GM13976 (cell line): Measurements from ENCODE around the gene KLRC4.

Experiments used
- DNase-seq: peaks from one replicate; pipeline ENCODE4 v3.0.0; 2012; ENCODE audit warnings: low spot score
- in situ Hi-C: fragments of 300-500 bp; cut with MboI; formaldehyde crosslinking; loops from one replicate; pipeline ENCODE4 v1.12.0; 2022; ENCODE audit warnings: low sequenced_read_pairs, mixed read lengths, inconsistent platforms; ENCODE audit not compliant: unreplicated experiment
- TF ChIP-seq, protein P1 (sequence below): IDR thresholded peaks from 2 replicates; pipeline ENCODE4 v1.5.1; 2012; ENCODE audit warnings: borderline replicate concordance, mild to moderate bottlenecking; ENCODE audit not compliant: insufficient read depth; ENCODE audit errors: extremely low read depth, missing control alignments, control extremely low read depth

KLRC4 gene

DNA sequence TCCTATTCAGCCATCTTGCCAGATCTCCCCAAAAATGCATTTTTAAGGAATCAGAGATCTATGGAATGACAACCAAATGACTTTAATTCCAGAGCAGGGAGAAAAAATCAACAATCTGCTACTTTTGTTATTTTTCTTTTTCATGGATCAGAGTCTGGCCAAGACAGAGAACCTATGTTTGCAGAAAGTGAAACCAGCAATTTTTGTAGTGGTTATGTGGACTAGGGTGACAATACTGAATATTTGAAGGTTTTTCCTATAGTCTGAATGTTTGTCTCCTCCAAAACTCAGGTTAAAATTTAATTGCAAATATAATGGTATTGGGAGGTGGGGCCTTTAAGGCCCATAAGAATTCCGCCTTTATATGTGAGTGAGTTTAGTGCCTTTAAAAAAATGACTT, 50.6 kb downstream of the KLRC4 start:
- in situ Hi-C loops = no loop called here
- no peak for DNase-seq
- TF ChIP-seq, protein P1, sequence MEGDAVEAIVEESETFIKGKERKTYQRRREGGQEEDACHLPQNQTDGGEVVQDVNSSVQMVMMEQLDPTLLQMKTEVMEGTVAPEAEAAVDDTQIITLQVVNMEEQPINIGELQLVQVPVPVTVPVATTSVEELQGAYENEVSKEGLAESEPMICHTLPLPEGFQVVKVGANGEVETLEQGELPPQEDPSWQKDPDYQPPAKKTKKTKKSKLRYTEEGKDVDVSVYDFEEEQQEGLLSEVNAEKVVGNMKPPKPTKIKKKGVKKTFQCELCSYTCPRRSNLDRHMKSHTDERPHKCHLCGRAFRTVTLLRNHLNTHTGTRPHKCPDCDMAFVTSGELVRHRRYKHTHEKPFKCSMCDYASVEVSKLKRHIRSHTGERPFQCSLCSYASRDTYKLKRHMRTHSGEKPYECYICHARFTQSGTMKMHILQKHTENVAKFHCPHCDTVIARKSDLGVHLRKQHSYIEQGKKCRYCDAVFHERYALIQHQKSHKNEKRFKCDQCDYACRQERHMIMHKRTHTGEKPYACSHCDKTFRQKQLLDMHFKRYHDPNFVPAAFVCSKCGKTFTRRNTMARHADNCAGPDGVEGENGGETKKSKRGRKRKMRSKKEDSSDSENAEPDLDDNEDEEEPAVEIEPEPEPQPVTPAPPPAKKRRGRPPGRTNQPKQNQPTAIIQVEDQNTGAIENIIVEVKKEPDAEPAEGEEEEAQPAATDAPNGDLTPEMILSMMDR = no peak

DNA sequence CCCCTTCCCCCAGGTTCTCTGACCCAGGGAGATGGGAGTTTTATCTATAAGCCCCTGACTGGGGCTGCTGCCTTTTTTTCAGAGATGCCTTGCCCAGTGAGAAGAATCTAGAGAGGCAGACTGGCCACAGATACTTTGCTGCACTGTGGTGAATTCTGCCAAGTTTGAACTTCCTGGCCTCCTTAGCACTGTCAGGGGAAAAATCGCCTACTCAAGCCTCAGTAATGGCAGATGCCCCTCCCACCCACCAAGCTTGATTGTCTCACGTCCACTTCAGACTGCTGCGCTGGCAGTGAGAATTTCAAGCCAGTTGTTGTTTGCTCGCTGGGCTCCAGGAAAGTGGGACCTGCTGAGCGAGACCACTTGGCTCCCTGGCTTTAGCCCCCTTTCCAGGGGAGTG, 51.4 kb downstream of the KLRC4 start:
- no peak for DNase-seq
- TF ChIP-seq, protein P1 = no peak
- in situ Hi-C loops = no loop called here
